ENCODE results near the gene TMUB1.
A peak's percentile ranks its signal among the peaks of the same experiment; 100 is the strongest.

TMUB1 gene

GRCh38 chr7:151061213-151062110, 21.8 kb downstream of the TMUB1 start:
- no peak for DNase-seq (ENCODE audit: low read depth)
- H3K4me3 ChIP-seq (replicated peaks; ENCODE audit: low read depth, low read length): peak overlapping the region; percentile 83
- no peak for TF ChIP-seq CTCF (IDR thresholded peaks at IDR 0.05; ENCODE audit: low read length, missing control alignments)

- peak overlapping the region; percentile 83 for H3K4me3 ChIP-seq (replicated peaks; ENCODE audit: low read depth, low read length)
- peak; percentile 9 for TF ChIP-seq CTCF (IDR thresholded peaks at IDR 0.05; ENCODE audit: low read length, missing control alignments)
- peak; percentile 64 for DNase-seq (ENCODE audit: low read depth)
Observed at GRCh38 chr7:151060416-151061212, 22.7 kb downstream of the TMUB1 start.

GRCh38 chr7:151060113-151060415, 23.2 kb downstream of the TMUB1 start:
- peak overlapping the region; percentile 83 for H3K4me3 ChIP-seq (replicated peaks; ENCODE audit: low read depth, low read length)
- DNase-seq (ENCODE audit: low read depth): no peak
- no peak for TF ChIP-seq CTCF (IDR thresholded peaks at IDR 0.05; ENCODE audit: low read length, missing control alignments)

- TF ChIP-seq CTCF (IDR thresholded peaks at IDR 0.05; ENCODE audit: low read length, missing control alignments): peak; percentile 38
- peak; percentile 65 for DNase-seq (ENCODE audit: low read depth)
Observed at GRCh38 chr7:151059367-151060112, 23.8 kb downstream of the TMUB1 start, which contains the start of gene SLC4A2. TSS of gene SLC4A2 (plus strand) at chr7:151059589. CDS start at chr7:151061988, 2,399 bp downstream.

GRCh38 chr7:151058781-151059366, 24.4 kb downstream of the TMUB1 start:
- TF ChIP-seq CTCF (IDR thresholded peaks at IDR 0.05; ENCODE audit: low read length, missing control alignments): no peak
- H3K4me3 ChIP-seq (replicated peaks; ENCODE audit: low read depth, low read length): peak overlapping the region; percentile 85
- no peak for DNase-seq (ENCODE audit: low read depth)

More at GRCh38 chr7:151059367-151060112, 23.8 kb downstream of the TMUB1 start, which contains the start of gene SLC4A2:
- H3K4me3 ChIP-seq (replicated peaks; ENCODE audit: low read depth, low read length): peak within 1 kb of the TSS; percentile 85
